GM18868 (cell line): ENCODE measurements around the gene CHPF.

ENCODE experiments used
- ATAC-seq: cut with Tn5 transposase; IDR thresholded peaks from one replicate; pipeline ENCODE4 v1.9.1; 2021; ENCODE audit warnings: mild to moderate bottlenecking, moderate library complexity; ENCODE audit not compliant: unreplicated experiment

CHPF gene

GRCh38 chr2:219543596-219544358, at the start of gene CHPF, which contains the start of gene TMEM198:
Gene CHPF (minus strand): TSS chr2:219543809. CDS start chr2:219543538, 271 bp downstream.
Gene TMEM198 (plus strand): TSS chr2:219544028. CDS start chr2:219544728, 700 bp downstream.
- peak; percentile 78 for ATAC-seq

GRCh38 chr2:219593154-219593553, 49.5 kb upstream of the CHPF start:
- no peak for ATAC-seq

- ATAC-seq: no peak
Observed at GRCh38 chr2:219592736-219593135, 49.1 kb upstream of the CHPF start.

- no peak for ATAC-seq
Observed at GRCh38 chr2:219591091-219591490, 47.5 kb upstream of the CHPF start.

- no peak for ATAC-seq
Observed at GRCh38 chr2:219581346-219581745, 37.7 kb upstream of the CHPF start.

GRCh38 chr2:219578811-219579613, 35.4 kb upstream of the CHPF start:
- no peak for ATAC-seq

GRCh38 chr2:219576505-219577388, 33.1 kb upstream of the CHPF start:
- no peak for ATAC-seq

- no peak for ATAC-seq
Observed at GRCh38 chr2:219575566-219576504, 32.2 kb upstream of the CHPF start.

GRCh38 chr2:219574484-219575311, 31.1 kb upstream of the CHPF start:
- ATAC-seq: no peak

- ATAC-seq: no peak
Observed at GRCh38 chr2:219573166-219573565, 29.6 kb upstream of the CHPF start.

GRCh38 chr2:219572237-219573001, 28.8 kb upstream of the CHPF start, which contains the start of gene INHA:
Gene INHA (plus strand): TSS chr2:219572310. CDS start chr2:219572375, 65 bp downstream.
- ATAC-seq: no peak

- ATAC-seq: no peak
Observed at GRCh38 chr2:219571311-219572236, 28.0 kb upstream of the CHPF start, which contains the start of gene OBSL1. Gene OBSL1 (minus strand): TSS chr2:219571539. CDS start chr2:219571232, 307 bp downstream.

GRCh38 chr2:219570924-219571310, 27.3 kb upstream of the CHPF start:
- no peak for ATAC-seq

- ATAC-seq: no peak
Observed at GRCh38 chr2:219570194-219570923, 26.8 kb upstream of the CHPF start.

GRCh38 chr2:219569635-219570034, 26.0 kb upstream of the CHPF start:
- ATAC-seq: no peak

- ATAC-seq: no peak
Observed at GRCh38 chr2:219569041-219569440, 25.4 kb upstream of the CHPF start.
